Measurements from ENCODE around the gene FLVCR1. TPM values are rescaled to one million over a fixed set of nuclear protein-coding genes. Genes with fewer than 3 reads are reported as not detected.

Gene FLVCR1
- total RNA-seq, 2 experiments from 2014 or later: 14.4 to 17.1 TPM

Other genes with a start within 250 kb of the FLVCR1 start
- gene ATF3, start 249.5 kb upstream of the FLVCR1 start, total RNA-seq: 10 to 100 TPM; 21.3 to 36.5 TPM
- gene BATF3, start 158.4 kb upstream of the FLVCR1 start, total RNA-seq: 100 to 1,000 TPM; 109 to 130 TPM
- gene NSL1, start 66.5 kb upstream of the FLVCR1 start, total RNA-seq: 10 to 100 TPM; 39.7 to 48.5 TPM
- 10 to 100 TPM; 13.7 to 22.1 TPM for gene TATDN3, start 66.4 kb upstream of the FLVCR1 start, total RNA-seq
- not detected for gene SPATA45, start 10.6 kb upstream of the FLVCR1 start, total RNA-seq
- gene VASH2, start 92.3 kb downstream of the FLVCR1 start, total RNA-seq: under 1 TPM; 0.73 to 0.79 TPM
- gene ANGEL2, start 157.6 kb downstream of the FLVCR1 start, total RNA-seq: 10 to 100 TPM; 44.2 to 56.4 TPM
- gene RPS6KC1, start 193.0 kb downstream of the FLVCR1 start, total RNA-seq: 10 to 100 TPM in 1 of 2 experiments, 1 to 10 TPM in 1; 9.5 to 14.6 TPM